BE2C (cell line): Measurements from ENCODE around the gene ROS1.

Source experiments
- DNase-seq: peaks from one replicate; pipeline ENCODE4 v3.0.0-alpha.2; 2020
- H3K27me3 ChIP-seq: fragments of 250-450 bp; sonication (Bioruptor Pico); 2 replicates; pipeline ENCODE4 v1.5.1; 2020; ENCODE audit warnings: mild to moderate bottlenecking
- H3K36me3 ChIP-seq: fragments of 250-450 bp; sonication (Bioruptor Pico); 2 replicates; pipeline ENCODE4 v1.5.1; 2020; ENCODE audit warnings: mild to moderate bottlenecking
- H3K4me1 ChIP-seq: fragments of 250-450 bp; sonication (Bioruptor Pico); 2 replicates; pipeline ENCODE4 v1.5.1; 2020
- H3K4me3 ChIP-seq: 2 replicates; pipeline ENCODE4 v1.5.1; 2011; ENCODE audit warnings: low read depth, low read length
- H3K9me3 ChIP-seq: fragments of 250-450 bp; sonication (Bioruptor Pico); 2 replicates; pipeline ENCODE4 v1.5.1; 2020
- TF ChIP-seq, protein P1 (sequence below): IDR thresholded peaks from 2 replicates; pipeline ENCODE4 v1.5.1; 2012; ENCODE audit warnings: mild to moderate bottlenecking, low read depth, low read length

Gene ROS1

DNA sequence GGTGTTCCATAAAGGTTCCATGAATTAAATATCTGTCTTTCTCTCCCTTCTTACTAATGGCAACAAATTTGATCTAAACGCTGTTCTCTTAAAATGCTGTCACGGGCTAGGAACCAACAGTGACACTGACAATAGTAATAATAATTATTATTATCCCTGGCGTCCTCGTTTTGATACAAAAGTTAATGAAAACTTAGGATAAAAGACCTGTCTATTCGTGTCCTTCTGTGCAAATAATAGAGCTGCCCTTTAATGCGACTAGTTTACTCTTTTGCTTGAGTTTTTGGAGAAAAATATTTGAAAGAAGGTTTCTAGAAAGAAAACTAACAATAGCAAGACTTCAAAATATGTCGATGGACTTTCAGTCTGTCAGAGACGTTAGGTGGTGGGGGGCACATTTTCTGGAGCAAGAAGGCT lies 156.1 kb downstream of the ROS1 start:
- Histone ChIP-seq H3K27me3 (peaks cover 90% of the 10 kb centered on the region), H3K36me3 (no peaks in the 10 kb centered on the region), H3K4me3 (no peak overlapping the region)

DNA sequence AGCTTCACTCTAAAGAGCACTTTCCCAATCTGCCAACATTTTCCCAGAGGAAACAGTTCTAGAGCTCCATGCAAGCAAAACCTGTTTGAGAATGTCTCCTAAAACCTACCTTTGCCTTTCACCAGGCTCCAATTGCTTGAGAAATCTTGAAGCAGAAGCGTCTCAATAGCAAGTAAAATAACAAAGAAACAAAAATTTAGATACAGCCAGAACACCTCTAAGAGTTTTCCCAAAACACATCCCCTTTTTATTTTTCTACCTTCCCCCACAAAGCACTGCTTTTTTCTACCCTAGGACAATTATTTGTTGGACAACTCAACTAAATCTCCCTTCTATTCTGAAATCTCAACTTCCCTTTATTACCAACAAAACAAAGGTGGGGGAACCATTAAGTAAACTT lies 156.8 kb downstream of the ROS1 start:
- DNase-seq: no peak
- H3K4me1 ChIP-seq: no peaks in the 10 kb centered on the region
- TF ChIP-seq, protein P1, sequence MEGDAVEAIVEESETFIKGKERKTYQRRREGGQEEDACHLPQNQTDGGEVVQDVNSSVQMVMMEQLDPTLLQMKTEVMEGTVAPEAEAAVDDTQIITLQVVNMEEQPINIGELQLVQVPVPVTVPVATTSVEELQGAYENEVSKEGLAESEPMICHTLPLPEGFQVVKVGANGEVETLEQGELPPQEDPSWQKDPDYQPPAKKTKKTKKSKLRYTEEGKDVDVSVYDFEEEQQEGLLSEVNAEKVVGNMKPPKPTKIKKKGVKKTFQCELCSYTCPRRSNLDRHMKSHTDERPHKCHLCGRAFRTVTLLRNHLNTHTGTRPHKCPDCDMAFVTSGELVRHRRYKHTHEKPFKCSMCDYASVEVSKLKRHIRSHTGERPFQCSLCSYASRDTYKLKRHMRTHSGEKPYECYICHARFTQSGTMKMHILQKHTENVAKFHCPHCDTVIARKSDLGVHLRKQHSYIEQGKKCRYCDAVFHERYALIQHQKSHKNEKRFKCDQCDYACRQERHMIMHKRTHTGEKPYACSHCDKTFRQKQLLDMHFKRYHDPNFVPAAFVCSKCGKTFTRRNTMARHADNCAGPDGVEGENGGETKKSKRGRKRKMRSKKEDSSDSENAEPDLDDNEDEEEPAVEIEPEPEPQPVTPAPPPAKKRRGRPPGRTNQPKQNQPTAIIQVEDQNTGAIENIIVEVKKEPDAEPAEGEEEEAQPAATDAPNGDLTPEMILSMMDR: no peak
- peaks cover 90% of the 10 kb centered on the region for H3K27me3 ChIP-seq
- no peaks in the 10 kb centered on the region for H3K36me3 ChIP-seq
- no peaks in the 10 kb centered on the region for H3K9me3 ChIP-seq
- H3K4me3 ChIP-seq: no peak overlapping the region

More for the DNA sequence above, 156.1 kb downstream of the ROS1 start:
- TF ChIP-seq, protein P1: no peak
- no peak for DNase-seq
- Histone ChIP-seq H3K9me3 (no peaks in the 10 kb centered on the region), H3K4me1 (no peaks in the 10 kb centered on the region)

DNA sequence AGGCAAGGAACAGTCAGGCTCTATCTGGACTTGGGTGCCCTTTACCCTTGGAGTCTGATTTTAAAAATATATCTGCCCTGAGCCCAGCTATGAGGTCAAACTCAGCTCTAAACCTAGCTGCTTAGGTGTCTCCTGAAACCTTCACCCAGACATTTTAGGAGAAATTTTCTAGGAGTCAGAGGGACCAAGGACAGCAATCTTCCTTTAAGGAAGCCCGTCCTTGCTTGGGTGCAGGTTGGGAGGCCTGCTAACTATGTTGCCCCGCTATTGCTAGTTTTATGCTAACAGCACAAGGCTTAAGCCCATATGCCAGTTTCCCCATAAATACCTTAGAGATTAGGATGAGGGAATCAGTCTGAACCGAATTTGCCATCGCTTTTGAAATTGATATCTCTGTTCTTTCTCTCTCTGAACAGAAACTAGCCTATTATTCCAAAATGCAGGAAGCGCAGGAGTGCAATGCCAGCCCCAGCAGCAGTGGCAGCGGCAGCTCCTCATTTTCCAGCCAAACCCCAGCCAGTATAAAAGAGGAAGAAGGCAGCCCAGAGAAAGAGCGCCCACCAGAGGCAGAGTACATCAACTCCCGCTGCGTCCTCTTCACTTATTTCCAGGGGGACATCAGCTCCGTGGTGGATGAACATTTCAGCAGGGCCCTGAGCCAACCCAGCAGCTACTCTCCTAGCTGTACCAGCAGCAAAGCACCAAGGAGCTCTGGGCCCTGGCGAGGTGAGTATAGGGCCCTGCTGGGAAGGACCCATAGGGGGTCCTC lies 157.8 kb downstream of the ROS1 start:
- DNase-seq: no peak
- H3K36me3 ChIP-seq: no peaks in the 10 kb centered on the region
- TF ChIP-seq, protein P1: no peak
- no peaks in the 10 kb centered on the region for H3K4me1 ChIP-seq
- no peak overlapping the region for H3K4me3 ChIP-seq
- H3K9me3 ChIP-seq: no peaks in the 10 kb centered on the region
- H3K27me3 ChIP-seq: peaks cover 97% of the 10 kb centered on the region

DNA sequence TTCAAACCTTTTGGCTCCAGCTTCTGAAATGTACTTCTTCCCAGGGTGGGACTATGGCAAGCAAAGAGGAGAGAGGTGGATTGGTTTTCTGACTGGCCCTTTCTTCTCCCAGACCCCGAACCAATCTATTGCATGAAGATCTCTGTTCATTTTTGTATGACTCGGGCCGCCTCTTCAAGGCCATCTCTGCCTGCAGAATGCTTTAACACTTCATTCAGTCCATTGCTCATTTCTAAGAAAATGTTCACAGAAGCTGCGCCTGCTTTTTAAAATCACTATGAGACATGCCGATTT lies 158.7 kb downstream of the ROS1 start:
- no peaks in the 10 kb centered on the region for H3K9me3 ChIP-seq
- H3K27me3 ChIP-seq: peaks cover 97% of the 10 kb centered on the region

DNA sequence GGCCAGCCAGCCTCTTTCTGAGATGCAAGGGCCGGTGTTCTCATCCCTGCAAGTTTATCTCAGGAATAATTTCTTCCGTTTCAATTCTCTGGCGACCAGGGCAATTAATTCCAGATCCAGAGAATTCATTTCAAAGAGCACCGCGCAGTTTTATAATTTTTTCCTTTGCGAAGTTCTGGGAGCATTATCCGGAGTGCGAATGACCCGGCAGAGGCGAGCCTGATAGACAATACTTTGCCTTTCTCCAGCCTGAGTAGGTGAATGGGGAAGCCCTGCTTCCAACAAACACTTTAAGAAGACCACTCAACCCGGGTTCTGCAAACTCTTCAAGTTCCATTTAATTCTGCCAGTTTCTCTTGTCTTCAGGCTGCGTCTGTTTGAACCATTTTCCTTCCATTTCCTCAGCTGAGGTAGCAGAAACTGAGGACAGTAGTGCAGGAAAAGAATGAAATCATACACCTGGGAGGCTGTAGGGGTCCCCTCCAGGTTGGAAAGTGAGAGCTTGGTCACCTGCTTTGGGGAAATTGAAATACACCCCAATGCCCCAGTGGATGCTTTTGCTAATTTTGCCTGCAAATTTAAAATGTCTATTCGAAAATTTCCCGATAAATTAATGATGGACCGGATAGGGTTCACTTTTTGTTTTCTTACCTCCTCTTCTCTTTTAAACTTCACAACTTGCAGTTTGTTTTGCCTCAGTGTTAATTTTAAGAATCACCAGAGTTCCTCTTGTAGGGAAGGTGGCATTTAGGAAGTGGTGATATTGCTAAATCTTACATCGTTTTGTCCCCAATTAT lies 159.3 kb downstream of the ROS1 start:
- H3K4me1 ChIP-seq: no peaks in the 10 kb centered on the region
- no peaks in the 10 kb centered on the region for H3K9me3 ChIP-seq
- H3K36me3 ChIP-seq: no peaks in the 10 kb centered on the region
- TF ChIP-seq, protein P1: no peak
- no peak for DNase-seq
- peaks cover 97% of the 10 kb centered on the region for H3K27me3 ChIP-seq
- no peak overlapping the region for H3K4me3 ChIP-seq

More for the DNA sequence above, 158.7 kb downstream of the ROS1 start:
- no peak for DNase-seq
- TF ChIP-seq, protein P1: no peak
- H3K4me1 ChIP-seq: no peaks in the 10 kb centered on the region
- H3K4me3 ChIP-seq: no peak overlapping the region
- no peaks in the 10 kb centered on the region for H3K36me3 ChIP-seq
